AG09319 (cell line): ENCODE results near the gene IDS.

ENCODE experiments used
- DNase-seq: peaks from one replicate; pipeline ENCODE4 v3.0.0-alpha.2; 2010; ENCODE audit warnings: low read depth; ENCODE audit errors: extremely low read depth
- TF ChIP-seq, protein P1 (sequence below): IDR thresholded peaks from 2 replicates; pipeline ENCODE4 v1.5.1; 2011; ENCODE audit warnings: low read depth, mild to moderate bottlenecking, inconsistent platforms, low read length, moderate library complexity

The IDS gene

DNA sequence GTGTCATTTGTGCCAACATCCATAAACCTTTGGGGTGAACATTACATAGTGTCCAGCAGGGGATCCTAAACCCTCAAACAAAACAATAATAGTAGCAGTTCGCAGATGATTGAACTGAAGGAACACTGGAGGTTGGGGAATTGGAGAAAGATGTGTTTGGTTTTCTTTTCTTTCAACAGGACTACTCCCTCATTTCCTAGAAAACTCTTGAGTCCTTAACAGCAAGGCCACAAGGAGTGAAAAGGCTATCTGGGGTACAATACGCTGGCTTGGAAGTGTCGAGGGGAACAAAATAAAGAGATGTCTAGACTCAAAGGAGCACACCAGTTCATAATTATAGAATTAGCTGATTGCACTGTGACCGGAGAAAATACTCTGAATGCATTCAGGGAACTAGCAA lies 72.1 kb downstream of the IDS start:
- TF ChIP-seq, protein P1, sequence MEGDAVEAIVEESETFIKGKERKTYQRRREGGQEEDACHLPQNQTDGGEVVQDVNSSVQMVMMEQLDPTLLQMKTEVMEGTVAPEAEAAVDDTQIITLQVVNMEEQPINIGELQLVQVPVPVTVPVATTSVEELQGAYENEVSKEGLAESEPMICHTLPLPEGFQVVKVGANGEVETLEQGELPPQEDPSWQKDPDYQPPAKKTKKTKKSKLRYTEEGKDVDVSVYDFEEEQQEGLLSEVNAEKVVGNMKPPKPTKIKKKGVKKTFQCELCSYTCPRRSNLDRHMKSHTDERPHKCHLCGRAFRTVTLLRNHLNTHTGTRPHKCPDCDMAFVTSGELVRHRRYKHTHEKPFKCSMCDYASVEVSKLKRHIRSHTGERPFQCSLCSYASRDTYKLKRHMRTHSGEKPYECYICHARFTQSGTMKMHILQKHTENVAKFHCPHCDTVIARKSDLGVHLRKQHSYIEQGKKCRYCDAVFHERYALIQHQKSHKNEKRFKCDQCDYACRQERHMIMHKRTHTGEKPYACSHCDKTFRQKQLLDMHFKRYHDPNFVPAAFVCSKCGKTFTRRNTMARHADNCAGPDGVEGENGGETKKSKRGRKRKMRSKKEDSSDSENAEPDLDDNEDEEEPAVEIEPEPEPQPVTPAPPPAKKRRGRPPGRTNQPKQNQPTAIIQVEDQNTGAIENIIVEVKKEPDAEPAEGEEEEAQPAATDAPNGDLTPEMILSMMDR, result no peak
- DNase-seq, result no peak
